Tibial nerve (tissue), 3 donors: ENCODE measurements around the gene CNTNAP5.

Source experiments
- POLR2A ChIP-seq, 2 donors: fragments of 450-650 bp; IDR thresholded peaks; one replicate each; pipeline ENCODE4 v1.6.1; 2017; ENCODE audit warnings: antibody characterized with exemption in 2 of 2, mild to moderate bottlenecking in 2 of 2, moderate library complexity in 2 of 2
- TF ChIP-seq, protein P1 (sequence below), 5 experiments: fragments of 200-600 bp in 3 of 5; fragments of 450-650 bp in 2 of 5; sonication (generic) in 3 of 5; IDR thresholded peaks; one replicate each; pipeline ENCODE4 v1.5.1; 2016 to 2019; ENCODE audit warnings: antibody characterized with exemption in 5 of 5, mild to moderate bottlenecking in 3 of 5, moderate library complexity in 2 of 5

DNA sequence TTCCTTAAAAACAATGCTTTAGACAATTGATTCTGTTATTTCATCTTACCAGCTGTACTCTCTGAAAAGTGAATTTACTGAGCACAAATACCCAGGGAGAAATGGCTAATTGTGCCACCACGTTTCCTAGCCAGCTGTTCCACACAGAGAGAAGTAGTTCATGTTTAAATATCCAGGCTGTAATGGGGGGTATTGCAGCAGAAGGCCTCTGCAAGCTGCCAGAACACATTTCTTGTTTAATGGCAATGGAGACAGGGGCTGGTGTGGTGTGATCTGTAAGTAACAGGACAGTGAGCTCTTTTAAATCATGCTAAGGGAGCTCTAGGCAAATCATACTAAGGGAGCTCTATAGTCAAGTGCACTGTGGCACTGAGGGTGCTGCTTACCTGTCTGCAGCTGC lies 809.2 kb downstream of the CNTNAP5 start:
- no peak for TF ChIP-seq POLR2A (IDR thresholded peaks at IDR 0.05)
- TF ChIP-seq, protein P1, sequence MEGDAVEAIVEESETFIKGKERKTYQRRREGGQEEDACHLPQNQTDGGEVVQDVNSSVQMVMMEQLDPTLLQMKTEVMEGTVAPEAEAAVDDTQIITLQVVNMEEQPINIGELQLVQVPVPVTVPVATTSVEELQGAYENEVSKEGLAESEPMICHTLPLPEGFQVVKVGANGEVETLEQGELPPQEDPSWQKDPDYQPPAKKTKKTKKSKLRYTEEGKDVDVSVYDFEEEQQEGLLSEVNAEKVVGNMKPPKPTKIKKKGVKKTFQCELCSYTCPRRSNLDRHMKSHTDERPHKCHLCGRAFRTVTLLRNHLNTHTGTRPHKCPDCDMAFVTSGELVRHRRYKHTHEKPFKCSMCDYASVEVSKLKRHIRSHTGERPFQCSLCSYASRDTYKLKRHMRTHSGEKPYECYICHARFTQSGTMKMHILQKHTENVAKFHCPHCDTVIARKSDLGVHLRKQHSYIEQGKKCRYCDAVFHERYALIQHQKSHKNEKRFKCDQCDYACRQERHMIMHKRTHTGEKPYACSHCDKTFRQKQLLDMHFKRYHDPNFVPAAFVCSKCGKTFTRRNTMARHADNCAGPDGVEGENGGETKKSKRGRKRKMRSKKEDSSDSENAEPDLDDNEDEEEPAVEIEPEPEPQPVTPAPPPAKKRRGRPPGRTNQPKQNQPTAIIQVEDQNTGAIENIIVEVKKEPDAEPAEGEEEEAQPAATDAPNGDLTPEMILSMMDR (IDR thresholded peaks at IDR 0.05): no peak
